Calu3 (cell line): ENCODE results near the gene CXCL3. TPM values are rescaled to one million over a fixed set of nuclear protein-coding genes. Genes with fewer than 3 reads are reported as not detected.

ENCODE experiments used
- BruUV-seq: library from RNA; stranded (reverse); fragments of 400-500 nt; replicated peaks from 2 replicates; lab custom pipeline; 2021; lab: Mats Ljungman, UMichigan
- CTCF ChIA-PET: fragments of 300-600 bp; sonication (Branson Sonifier 250); formaldehyde crosslinking; loops from one replicate; lab custom pipeline; 2022; ENCODE audit warnings: antibody characterized with exemption; lab: Charles Lee
- DNase-seq: peaks from one replicate; pipeline ENCODE4 v3.0.0; 2022
- H3K27ac Mint-ChIP-seq: one replicate; pipeline ENCODE4 v1.8.0; 2022; ENCODE audit warnings: mixed read lengths; ENCODE audit not compliant: unreplicated experiment
- H3K27me3 Mint-ChIP-seq: one replicate; pipeline ENCODE4 v1.8.0; 2022; ENCODE audit warnings: mixed read lengths; ENCODE audit not compliant: unreplicated experiment
- H3K36me3 Mint-ChIP-seq: one replicate; pipeline ENCODE4 v1.8.0; 2022; ENCODE audit warnings: mild to moderate bottlenecking, moderate library complexity, mixed read lengths; ENCODE audit not compliant: insufficient read depth, unreplicated experiment
- H3K4me1 Mint-ChIP-seq: one replicate; pipeline ENCODE4 v1.8.0; 2022; ENCODE audit warnings: mild to moderate bottlenecking, low read depth, mixed read lengths; ENCODE audit not compliant: unreplicated experiment
- H3K4me3 Mint-ChIP-seq: one replicate; pipeline ENCODE4 v1.8.0; 2022; ENCODE audit warnings: mild to moderate bottlenecking, low read depth, moderate library complexity, mixed read lengths; ENCODE audit not compliant: unreplicated experiment
- H3K9me3 Mint-ChIP-seq: one replicate; pipeline ENCODE4 v1.8.0; 2022; ENCODE audit warnings: low read depth, mixed read lengths; ENCODE audit not compliant: unreplicated experiment
- CTCF ChIP-seq: fragments of 200-600 bp; IDR thresholded peaks from one replicate; pipeline ENCODE4 v1.8.0; 2022; ENCODE audit warnings: antibody characterized with exemption; ENCODE audit not compliant: unreplicated experiment
- intact Hi-C: fragments of 100-400 bp; cut with micrococcal nuclease; formaldehyde crosslinking; loops from one replicate; pipeline ENCODE4 v1.10.0; 2022; ENCODE audit not compliant: unreplicated experiment
- total RNA-seq: library from RNA; stranded (reverse); gene quantifications from 2 replicates; pipeline ENCODE4 v1.2.3, GENCODE V29; 2022

Gene CXCL3
- total RNA-seq, 1 experiment from 2014 or later, result 153 TPM

- BruUV-seq, result no TSS peak
- DNase-seq, result no peak
- H3K36me3 Mint-ChIP-seq, result peaks cover 2% of the 10 kb centered on the region
- CTCF ChIA-PET, result no interaction called here
- no peak for TF ChIP-seq CTCF
- H3K4me3 Mint-ChIP-seq, result no peak overlapping the region
- peaks cover 9% of the 10 kb centered on the region for H3K4me1 Mint-ChIP-seq
- H3K27ac Mint-ChIP-seq, result no peak overlapping the region
- no peaks in the 10 kb centered on the region for H3K9me3 Mint-ChIP-seq
- intact Hi-C loops, result no loop called here
- H3K27me3 Mint-ChIP-seq, result no peaks in the 10 kb centered on the region
Measured at GRCh38 chr4:73989031-73989430, 49.5 kb downstream of the CXCL3 start.

GRCh38 chr4:73988061-73988460, 50.4 kb downstream of the CXCL3 start, which contains the start of gene PPBP:
Gene PPBP (minus strand): TSS chr4:73988190. CDS start chr4:73988103, 87 bp downstream.
- H3K4me3 Mint-ChIP-seq, result no peak within 1 kb of the TSS
- H3K36me3 Mint-ChIP-seq, result no peaks in the 10 kb centered on the region
- H3K27ac Mint-ChIP-seq, result no peak within 1 kb of the TSS
- intact Hi-C loops, result no loop called here
- no TSS peak for BruUV-seq
- H3K27me3 Mint-ChIP-seq, result no peaks in the 10 kb centered on the region
- H3K9me3 Mint-ChIP-seq, result no peaks in the 10 kb centered on the region
- no peak for DNase-seq
- CTCF ChIA-PET, result no interaction called here
- no peak for TF ChIP-seq CTCF
- peaks cover 8% of the 10 kb centered on the region for H3K4me1 Mint-ChIP-seq

Other genes starting within 250 kb of the CXCL3 start
- gene CXCL6, start 202.0 kb downstream of the CXCL3 start, total RNA-seq, result 48.2 and 91.0 TPM in 2 replicates
- gene PF4V1, start 185.4 kb downstream of the CXCL3 start, total RNA-seq, result not detected in 2 replicates
- gene CXCL1, start 169.3 kb downstream of the CXCL3 start, total RNA-seq, result 212 and 414 TPM in 2 replicates
- gene PF4, start 56.7 kb downstream of the CXCL3 start, total RNA-seq, result 0.93 and 1.3 TPM in 2 replicates
- not detected in 2 replicates for gene PPBP, start 50.5 kb downstream of the CXCL3 start, total RNA-seq
- gene CXCL5, start 40.0 kb downstream of the CXCL3 start, total RNA-seq, result 1,110 and 1,906 TPM in 2 replicates
- gene CXCL2, start 60.5 kb upstream of the CXCL3 start, total RNA-seq, result 110 and 189 TPM in 2 replicates
- 21.8 and 24.1 TPM in 2 replicates for gene MTHFD2L, start 119.4 kb upstream of the CXCL3 start, total RNA-seq